Panc1 (cell line): ENCODE measurements around the gene SGSH.

ENCODE experiments used
- POLR2AphosphoS5 ChIP-seq: IDR thresholded peaks from 2 replicates; pipeline ENCODE4 v1.6.1; 2012; ENCODE audit warnings: mild to moderate bottlenecking, low read depth, low read length, moderate library complexity
- SIN3A ChIP-seq: IDR thresholded peaks from 2 replicates; pipeline ENCODE4 v1.6.1; 2012; ENCODE audit warnings: low read depth, mild to moderate bottlenecking, low read length, moderate library complexity, borderline replicate concordance; ENCODE audit not compliant: insufficient read depth
- TF ChIP-seq, protein P1 (sequence below): fragments of 450-650 bp; IDR thresholded peaks from 2 replicates; pipeline ENCODE4 v1.5.1; 2017; ENCODE audit warnings: mild to moderate bottlenecking

- no peak for TF ChIP-seq POLR2AphosphoS5
- TF ChIP-seq, protein P1, sequence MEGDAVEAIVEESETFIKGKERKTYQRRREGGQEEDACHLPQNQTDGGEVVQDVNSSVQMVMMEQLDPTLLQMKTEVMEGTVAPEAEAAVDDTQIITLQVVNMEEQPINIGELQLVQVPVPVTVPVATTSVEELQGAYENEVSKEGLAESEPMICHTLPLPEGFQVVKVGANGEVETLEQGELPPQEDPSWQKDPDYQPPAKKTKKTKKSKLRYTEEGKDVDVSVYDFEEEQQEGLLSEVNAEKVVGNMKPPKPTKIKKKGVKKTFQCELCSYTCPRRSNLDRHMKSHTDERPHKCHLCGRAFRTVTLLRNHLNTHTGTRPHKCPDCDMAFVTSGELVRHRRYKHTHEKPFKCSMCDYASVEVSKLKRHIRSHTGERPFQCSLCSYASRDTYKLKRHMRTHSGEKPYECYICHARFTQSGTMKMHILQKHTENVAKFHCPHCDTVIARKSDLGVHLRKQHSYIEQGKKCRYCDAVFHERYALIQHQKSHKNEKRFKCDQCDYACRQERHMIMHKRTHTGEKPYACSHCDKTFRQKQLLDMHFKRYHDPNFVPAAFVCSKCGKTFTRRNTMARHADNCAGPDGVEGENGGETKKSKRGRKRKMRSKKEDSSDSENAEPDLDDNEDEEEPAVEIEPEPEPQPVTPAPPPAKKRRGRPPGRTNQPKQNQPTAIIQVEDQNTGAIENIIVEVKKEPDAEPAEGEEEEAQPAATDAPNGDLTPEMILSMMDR, result no peak
- no peak for TF ChIP-seq SIN3A
Measured at GRCh38 chr17:80203471-80203963, 16.6 kb downstream of the SGSH start.
